NCI-H2171 (cell line): Measurements from ENCODE around the gene ICOSLG.
"Not testable (repeated sequence)": the region's sequence is repeated elsewhere in the genome, so short reads cannot be mapped to it uniquely, and the experiment has no call there.

ENCODE experiments used
- DNase-seq: peaks from one replicate; lab custom pipeline; 2025; lab: John Stamatoyannopoulos, UW

The ICOSLG gene, protein sequence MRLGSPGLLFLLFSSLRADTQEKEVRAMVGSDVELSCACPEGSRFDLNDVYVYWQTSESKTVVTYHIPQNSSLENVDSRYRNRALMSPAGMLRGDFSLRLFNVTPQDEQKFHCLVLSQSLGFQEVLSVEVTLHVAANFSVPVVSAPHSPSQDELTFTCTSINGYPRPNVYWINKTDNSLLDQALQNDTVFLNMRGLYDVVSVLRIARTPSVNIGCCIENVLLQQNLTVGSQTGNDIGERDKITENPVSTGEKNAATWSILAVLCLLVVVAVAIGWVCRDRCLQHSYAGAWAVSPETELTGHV

DNA sequence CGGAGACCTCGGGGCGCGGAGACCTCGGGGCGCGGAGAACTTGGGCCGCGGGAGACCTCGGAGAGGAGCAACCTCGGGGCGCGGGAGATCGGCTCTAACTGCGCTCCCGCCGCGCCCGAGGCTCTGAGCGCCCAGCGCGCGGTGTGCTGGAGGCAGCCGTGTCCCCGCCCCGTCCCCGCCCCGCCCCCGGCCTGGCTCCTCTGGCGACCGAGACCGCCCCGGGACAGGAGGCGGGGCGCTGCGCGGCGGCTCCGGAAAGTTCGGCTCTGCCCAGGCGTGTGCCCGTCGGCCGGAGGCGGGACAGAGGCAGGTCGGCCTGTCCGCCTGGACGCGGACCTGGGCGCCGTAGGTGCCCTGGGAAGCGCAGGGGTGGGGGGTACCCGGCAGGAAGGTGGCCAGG lies at the start of gene ICOSLG:
Gene ICOSLG (minus strand): TSS at position 102 of the 400 bp plus-strand sequence. CDS start 126 bp downstream, outside the sequence.
- DNase-seq, result not testable (repeated sequence)

DNA sequence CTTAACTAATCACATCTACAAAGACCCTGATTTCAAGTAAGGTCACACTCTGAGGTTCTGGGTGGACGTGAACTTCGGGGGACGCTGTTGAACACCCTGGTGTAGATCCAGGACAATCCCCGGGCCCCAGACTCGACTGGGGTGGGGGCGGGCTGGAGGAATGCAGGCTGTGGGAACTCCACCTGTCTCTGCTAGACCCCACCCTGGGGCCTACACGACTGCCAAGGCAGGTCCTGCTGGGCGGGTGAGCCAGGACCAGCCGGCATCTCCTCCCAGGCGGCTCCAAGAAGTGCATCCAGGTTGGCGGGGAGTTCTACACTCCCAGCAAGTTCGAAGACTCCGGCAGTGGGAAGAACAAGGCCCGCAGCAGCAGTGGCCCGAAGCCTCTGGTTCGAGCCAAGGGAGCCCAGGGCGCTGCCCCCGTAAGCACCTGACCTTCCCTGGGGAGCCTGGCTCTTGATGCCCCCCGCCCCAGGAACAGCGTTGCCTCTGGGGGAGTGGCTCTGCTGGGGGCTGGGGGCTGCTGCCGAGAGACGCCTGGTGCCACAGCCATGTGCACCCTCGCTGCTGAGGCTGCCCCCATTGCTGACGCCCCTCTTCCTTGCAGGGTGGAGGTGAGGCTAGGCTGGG lies 48.8 kb upstream of the ICOSLG start:
- no peak for DNase-seq

DNA sequence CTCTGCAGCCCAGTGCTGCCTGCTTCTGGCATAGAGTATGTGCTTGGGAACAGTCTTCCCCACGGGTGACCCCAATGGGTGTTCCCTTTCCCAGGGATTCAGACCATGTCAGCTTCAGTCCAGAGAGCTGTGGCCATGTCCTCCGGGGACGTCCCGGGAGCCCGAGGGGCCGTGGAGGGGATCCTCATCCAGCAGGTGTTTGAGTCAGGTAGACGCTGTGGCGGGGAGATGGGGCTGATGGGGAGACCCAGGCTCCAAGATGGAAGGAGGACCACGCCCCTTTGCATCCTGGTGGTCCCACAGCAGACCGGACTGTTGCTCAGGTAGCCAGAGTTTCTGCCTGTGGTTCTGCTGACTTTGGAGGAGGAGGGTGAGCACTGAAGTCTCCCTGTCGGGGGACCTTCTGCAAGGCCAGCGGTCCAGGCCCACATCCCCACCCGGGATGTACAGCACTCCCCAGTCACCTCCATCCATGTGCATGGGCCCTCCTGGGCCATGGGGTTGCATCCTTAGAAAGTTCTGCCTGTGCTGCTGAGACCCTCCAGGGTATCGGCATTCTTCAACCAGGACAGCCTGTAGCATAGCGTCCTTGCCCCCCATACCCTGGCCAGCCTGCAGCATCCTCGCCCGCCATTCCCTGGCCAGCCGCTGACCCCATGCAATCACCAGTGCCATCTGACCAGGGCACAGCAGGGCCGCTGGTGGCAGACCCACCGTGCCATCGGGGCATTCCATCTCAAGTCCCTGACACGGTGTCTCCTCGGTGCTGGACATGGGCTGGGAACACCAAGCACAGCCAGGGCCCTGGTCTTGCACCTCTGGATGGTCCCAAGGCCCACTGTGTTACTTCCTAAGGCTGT lies 47.7 kb upstream of the ICOSLG start:
- DNase-seq, result no peak

DNA sequence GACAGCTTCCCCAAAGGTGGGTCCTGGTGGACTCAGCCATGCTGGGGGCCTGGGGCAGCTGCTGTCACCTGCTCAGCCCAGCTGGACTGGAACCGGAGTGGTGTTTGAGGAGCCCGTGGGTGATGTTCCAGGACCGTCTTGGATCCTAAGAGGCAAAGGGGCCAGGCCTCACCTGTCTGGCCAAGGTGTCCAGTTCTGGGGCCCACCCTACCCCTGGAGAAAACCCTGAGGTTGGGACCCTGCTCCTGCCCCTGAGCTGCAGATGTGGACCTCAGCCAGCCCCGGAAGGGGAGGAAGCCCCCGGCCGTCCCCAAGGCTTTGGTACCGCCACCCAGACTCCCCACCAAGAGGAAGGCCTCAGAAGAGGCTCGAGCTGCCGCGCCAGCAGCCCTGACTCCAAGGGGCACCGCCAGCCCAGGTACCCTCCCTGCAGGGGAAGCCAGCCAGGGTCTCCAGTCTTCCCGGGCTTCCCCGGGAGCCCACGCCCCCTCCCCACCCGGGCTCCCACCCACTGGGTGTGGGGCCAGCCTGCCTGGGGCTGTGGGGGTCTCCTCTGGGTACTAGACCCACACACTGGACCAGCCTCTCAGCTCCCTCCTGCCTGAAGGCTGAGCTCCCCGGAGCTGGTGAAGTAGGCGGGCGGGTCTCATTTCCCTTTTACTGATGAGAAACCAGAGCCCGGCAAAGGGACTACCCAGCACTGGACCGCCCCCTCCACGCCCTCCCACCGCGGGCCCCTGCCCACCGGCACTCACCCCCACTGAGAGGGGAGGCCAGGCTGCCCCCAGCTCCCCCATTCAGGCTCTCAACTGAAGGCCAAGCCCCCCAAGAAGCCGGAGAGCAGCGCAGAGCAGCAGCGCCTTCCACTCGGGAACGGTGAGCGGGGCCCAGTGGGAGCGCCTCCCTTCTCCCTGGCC lies 46.2 kb upstream of the ICOSLG start:
- DNase-seq, result no peak

DNA sequence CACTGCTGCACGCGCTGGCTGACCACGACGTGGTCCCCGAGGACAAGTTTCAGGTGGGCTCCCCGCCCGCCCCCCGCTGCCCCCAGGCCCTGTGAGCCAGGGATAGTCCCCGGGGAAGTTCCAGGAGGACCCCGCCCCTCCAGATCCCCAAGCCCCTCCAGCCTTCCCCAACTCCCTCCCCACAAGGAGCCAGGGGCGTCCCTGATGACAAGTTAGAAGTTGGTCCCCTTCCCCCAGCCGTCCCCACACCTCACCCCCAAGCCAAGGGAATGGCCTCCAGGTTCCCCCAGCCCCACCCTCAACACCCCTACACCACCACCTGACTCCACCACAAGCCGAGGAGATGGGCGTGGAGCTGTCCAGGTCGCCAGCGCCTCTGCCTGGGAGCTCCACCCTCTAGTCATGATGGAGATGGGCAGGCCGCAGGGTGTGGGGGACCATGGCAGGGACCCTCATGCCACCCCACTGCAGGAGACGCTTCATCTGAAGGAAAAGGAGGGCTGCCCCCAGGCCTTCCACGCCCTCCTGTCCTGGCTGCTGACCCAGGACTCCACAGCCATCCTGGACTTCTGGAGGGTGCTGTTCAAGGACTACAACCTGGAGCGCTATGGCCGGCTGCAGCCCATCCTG lies 45.5 kb upstream of the ICOSLG start:
- DNase-seq, result no peak

DNA sequence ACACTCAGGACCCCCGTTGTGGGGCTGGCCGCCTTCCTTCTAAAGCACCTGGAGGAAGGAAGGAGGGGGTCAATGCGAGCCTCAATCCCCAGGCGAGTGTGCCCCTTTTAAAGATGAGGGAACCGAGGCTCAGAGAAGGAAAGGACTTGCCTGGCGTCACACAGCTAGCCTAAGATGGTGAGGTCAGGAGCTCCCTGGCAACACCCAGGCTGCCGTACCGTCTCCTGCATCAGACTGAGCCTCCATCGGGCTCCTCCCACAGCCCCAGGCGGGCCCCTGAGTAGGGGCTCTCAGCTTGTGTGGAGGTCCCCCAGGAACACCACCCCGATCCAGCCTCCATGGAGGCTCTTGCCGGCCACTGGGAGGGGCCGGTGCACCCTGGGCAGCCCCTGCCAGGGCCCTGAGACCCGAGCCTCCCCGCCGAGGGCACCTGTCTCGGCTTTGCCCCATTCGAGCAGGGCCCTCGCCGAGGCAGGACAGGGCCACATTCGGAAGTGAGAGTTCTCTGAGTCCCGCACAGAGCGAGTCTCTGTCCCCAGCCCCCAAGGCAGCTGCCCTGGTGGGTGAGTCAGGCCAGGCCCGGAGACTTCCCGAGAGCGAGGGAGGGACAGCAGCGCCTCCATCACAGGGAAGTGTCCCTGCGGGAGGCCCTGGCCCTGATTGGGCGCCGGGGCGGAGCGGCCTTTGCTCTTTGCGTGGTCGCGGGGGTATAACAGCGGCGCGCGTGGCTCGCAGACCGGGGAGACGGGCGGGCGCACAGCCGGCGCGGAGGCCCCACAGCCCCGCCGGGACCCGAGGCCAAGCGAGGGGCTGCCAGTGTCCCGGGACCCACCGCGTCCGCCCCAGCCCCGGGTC lies 44.6 kb upstream of the ICOSLG start, which contains the start of gene AIRE:
Gene AIRE (plus strand): TSS at position 739 of the 855 bp plus-strand sequence. CDS start 131 bp downstream, outside the sequence.
- no peak for DNase-seq

DNA sequence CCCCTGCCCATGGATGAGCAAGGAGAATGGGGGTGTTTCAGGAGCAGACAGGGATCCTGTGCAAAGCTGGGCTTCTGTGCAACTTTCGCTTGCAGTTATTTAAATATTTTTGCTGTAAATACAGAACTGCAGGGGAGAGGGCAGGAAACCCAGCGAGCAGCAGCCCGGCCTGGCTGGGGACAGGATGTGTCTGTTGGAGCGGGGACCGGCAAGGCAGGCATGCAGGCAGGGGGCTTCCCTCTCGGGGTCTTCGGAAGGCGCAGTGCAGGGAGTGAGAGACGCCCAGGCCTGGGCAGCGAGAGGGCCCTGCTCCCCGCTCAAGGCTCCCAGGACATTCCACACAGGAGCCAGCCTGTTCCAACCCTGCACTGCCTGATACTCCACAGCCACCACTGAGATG lies 43.2 kb upstream of the ICOSLG start:
- DNase-seq, result no peak

DNA sequence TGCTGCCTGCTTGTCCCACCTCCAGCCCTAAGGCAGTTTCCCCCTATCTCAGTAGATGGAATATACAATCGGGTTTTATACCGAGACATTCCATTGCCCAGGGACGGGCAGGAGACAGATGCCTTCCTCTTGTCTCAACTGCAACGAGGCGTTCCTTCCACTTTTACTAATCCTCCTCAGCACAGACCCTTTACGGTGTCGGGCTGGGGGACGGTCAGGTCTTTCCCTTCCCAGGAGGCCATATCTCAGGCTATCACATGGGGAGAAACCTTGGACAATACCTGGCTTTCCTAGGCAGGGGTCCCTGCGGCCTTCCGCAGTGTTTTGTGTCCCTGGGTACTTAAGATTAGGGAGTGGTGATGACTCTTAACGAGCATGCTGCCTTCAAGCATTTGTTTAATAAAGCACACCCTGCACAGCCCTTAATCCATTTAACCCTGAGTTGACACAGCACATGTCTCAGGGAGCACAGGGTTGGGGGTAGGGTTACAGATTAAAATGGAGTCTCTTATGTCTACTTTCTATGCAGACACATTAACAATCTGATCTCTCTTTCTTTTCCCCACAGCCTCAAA lies 42.6 kb upstream of the ICOSLG start:
- not testable (repeated sequence) for DNase-seq

DNA sequence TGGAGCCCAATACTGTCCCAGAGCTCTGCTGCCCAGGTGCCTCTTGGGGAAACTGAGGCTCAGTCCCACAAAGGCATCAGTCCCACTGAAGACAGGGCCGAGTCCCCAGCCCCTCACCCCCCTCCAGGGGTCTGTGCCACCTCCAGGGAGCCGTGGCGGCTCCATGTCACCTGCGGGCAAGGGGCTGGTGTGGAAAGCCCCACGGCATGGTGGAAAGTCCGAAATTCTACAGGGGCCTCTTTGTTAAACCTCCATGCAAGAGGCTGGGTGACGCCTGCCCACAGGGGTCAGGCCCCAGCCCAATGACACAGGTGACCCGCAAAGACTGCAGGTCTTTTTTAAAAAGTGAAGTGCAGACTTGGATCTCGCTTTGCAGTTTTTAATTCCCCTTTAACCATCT lies 41.6 kb upstream of the ICOSLG start:
- DNase-seq, result no peak

DNA sequence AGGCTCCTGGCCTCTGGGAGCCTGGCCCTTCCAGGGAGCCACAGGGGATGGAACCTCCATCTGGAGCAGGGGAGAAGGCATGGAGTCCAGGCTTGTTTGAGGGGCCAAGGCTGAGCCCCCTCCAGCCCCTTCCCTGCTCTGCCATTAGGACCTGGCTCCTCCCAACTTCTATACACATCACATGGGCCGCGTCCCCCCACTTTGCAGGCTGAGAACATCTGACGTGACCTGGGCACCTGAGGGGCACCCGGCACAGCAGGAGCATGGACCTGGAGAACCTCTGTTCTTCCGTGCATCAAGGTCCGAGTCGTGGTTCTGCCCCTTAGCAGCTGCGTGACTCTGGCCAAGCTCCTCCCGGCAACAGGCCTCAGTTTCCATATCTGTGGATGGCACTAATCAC lies 41.1 kb upstream of the ICOSLG start:
- DNase-seq, result no peak

DNA sequence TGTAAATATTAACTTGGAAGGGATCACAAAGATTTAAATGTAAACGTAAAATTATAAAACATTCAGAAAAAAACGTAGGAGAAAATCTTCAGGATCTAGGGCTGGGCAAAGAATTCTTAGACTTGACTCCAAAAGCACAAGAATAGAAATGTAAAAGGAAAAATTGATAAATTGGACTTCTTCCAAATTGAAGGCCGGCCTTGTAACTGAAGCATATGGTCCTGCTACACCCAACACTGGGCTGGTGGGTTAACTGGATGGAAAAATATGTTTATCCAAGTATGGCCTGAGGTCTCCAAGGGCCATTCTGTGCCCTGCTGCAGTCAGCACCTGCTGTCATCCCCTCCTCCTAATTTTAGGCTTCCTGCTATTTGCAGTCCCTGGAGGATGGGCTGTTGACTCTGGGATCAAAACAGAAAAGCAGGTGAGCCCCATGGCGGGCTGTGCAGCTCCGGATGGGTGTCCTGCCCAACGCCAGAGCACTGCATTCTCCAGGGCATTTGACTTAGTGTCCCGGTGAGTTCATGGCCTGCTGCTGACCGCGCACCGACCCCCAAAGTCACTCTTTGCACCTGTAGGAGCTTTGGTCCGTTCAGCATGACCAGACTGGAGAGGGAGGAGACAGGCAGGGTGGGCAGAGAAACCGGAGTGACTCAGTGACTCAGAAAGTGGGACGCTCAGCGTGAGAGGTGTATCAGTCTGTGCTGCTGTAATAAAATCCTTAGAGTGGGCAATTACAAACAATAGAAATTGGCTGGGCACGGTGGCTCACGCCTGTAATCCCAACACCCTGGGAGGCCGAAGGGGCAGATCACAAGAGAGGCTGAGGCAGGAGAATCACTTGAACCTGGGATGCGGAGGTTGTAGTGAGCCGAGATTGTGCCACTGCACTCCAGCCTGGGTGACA lies 38.9 kb upstream of the ICOSLG start:
- DNase-seq, result peak; percentile 83

DNA sequence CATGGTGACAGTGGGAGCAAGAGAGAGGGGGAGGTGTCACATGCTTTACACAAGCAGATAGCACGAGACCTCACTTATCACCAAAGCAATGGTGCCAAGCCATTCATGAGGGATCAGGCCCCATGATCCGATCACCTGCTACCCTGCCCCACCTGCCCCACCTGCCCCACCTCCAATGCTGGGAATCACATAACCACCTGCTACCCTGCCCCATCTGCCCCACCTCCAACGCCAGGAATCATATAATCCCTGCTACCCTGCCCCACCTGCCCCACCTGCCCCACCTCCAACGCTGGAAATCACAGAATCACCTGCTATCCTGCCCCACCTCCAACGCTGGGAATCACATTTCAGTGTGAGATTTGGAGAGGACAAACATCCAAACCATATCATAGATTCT lies 34.3 kb upstream of the ICOSLG start:
- peak; percentile 56 for DNase-seq

DNA sequence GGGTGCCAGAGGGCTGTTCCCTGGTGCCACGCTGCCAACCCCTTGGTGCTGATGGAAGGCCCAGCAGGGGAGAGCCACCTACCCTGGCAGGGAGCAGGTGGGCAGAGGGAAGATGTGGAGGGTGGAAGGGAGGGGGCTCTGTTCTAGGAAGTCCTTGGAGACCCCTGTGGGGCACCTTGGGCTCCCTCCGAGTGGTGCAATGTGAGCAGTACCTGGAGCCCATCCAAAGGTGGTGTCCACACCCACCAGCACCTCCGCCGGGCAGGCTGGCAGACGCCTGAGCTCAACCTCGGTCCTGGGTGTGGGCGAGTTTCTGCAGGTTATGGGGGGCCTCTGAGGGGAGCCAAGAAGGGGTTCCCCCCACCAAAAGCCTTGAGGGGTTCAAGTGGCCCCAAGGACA lies 32.3 kb upstream of the ICOSLG start:
- DNase-seq, result no peak

DNA sequence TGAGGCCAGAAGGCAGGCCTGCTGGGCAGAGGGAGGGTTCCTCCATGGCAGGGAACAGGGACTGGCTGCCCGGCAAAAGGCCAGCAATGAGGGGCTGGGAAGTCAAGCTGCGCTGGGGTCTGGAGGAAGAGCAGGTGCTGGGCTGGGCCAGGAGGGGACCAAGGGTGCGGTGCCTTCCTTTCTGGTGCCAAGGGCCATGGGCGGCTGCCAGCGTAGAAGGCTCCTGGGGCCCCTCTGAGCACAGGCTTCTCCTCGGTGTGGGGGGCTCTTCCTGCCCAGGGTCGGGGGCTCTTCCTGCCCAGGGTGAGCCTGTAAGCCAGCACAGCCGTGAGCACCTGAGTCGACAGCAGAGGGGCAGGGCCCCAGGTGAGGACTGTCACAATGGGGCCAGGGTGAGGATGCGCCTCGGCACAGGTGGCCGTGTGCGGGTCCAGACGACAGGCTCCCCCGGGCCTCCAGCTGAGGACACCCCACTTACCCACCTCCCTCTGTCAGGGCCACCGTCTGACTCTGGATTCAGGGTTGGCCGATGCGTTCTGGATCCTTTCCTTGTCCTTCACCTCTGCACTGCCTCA lies 31.6 kb upstream of the ICOSLG start:
- no peak for DNase-seq

DNA sequence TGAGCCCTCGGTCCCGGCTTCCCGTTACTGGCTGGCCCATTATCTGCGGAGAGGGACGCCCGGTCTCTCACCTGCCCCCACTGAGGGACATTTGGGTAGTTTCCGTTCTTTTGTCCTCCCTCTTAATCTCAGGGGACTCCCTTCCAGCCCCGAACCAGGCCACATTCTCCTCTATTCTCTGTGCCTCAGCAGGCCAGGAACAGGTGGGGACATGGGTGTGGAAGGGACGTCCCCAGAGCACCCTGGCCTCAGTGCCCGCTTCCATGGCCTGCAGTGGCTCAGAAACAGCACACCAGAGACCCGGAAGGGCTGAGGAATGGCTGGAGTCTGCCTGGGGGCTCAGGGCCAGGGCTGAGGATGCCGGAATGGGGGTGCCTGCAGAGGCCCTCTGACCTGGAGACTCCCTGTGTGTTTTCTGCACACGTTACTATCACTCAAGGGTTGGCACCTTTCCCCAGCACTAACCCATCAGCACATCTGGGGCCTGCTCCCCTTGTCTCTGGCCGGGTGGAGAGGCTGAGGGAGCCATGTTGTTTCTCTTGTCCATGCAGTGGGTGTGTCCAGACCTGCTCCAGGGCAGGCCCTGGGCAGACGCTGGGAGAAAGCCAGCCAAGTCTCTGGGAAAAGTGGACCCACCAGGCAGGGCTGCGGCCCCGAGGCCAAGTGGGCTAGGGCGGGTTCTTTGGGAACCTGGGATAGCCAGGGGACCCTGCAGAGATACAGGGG lies 31.0 kb upstream of the ICOSLG start:
- DNase-seq, result no peak

DNA sequence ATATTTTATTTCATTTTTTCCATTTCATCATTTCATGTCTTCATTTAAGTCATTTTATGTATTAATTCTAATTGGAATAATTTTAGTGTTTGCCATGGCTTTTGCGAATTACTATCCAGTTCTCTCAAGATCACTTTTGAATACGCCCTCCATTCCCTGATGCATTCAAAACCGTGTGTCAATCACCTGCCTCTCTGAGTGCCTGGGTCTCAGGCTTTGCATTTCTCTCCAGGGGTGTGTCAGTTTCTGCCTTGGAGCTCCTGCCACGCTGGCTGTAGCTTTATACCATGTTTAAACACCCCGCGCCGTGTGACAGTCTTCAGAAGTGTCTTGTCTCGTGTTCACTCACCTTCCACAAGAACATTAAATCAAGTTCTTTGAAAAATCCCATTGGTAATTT lies 28.3 kb upstream of the ICOSLG start:
- no peak for DNase-seq

DNA sequence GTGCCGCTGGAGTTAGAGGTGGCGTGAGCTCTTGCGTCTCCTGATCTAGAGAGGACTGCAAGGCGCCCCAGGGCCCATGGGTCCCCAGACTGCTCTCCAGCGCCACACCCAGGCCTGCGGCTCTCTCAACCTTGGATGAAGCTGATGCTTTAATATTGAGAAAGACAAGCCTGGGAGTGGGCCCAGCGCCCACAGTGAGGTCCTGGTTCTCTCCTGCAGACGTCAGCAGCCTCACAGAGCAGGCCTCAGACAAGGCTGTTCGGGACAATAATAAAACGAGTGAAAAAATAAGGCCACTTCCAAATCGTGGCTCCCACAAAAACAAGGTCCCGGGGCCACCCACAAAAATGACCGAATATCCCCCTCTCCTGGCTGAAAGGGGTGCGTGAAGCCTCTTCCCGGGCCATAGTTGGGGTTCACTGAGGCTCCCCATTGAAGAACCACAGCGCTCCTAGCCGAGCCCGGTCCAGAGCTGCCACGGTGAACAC lies 27.0 kb upstream of the ICOSLG start:
- no peak for DNase-seq
